ENCODE data around the gene CLEC11A. TPM values are rescaled to one million over a fixed set of nuclear protein-coding genes. Genes with fewer than 3 reads are reported as not detected.

Gene CLEC11A
- total and polyA plus RNA-seq, 2 of the 8 experiments (the other 6 are each of a cell fraction or from before 2014, with no cell fraction given): 4.3 to 17.4 TPM

DNA sequence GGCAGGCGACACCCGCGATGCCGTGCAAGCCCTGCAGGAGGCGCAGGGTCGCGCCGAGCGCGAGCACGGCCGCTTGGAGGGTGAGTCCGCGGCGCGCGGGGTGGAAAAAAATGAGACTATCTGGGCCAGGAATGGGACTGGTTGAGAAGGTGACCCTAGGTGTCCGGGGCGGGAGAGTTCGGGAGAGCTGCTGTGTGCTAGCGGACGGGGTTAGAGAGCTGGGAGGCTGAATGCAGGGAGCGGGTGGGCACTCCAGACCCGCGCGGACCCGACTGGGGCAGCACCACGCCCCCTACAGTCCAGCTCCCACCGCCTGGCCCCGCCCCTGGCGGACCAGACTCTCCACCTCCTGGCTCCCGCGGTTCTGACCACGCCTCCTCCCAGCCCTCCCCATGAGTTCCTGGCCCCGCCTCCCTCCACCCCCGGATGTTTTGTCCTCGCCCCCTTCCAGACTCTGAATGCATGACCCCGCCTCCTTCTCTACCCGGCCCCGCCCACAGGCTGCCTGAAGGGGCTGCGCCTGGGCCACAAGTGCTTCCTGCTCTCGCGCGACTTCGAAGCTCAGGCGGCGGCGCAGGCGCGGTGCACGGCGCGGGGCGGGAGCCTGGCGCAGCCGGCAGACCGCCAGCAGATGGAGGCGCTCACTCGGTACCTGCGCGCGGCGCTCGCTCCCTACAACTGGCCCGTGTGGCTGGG, 1.5 kb downstream of the CLEC11A start (continued):
- TF ChIP-seq, protein P1, sequence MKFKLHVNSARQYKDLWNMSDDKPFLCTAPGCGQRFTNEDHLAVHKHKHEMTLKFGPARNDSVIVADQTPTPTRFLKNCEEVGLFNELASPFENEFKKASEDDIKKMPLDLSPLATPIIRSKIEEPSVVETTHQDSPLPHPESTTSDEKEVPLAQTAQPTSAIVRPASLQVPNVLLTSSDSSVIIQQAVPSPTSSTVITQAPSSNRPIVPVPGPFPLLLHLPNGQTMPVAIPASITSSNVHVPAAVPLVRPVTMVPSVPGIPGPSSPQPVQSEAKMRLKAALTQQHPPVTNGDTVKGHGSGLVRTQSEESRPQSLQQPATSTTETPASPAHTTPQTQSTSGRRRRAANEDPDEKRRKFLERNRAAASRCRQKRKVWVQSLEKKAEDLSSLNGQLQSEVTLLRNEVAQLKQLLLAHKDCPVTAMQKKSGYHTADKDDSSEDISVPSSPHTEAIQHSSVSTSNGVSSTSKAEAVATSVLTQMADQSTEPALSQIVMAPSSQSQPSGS (IDR thresholded peaks at IDR 0.05; ENCODE audit: low read length): no peak
- TF ChIP-seq GABPA (IDR thresholded peaks at IDR 0.05; ENCODE audit: borderline replicate concordance, insufficient read depth, low read length) (no peak), BRCA1 (IDR thresholded peaks at IDR 0.05; ENCODE audit: low read depth, low read length) (peak; percentile 79), SIN3A (conservative IDR thresholded peaks at IDR 0.05 in 1 of 2, IDR thresholded peaks at IDR 0.05 in 1 of 2; ENCODE audit: low read depth in 1 of 2, low read length in 2 of 2) (no peak), SRF (IDR thresholded peaks at IDR 0.05; ENCODE audit: low read depth, low read length) (no peak), PHF8 (conservative IDR thresholded peaks at IDR 0.05; ENCODE audit: low read depth, low read length) (peak; percentile 1; the same call in 1 of the 2 replicates), MAFK (IDR thresholded peaks at IDR 0.05; ENCODE audit: low read depth, low read length) (no peak), FOSL1 (IDR thresholded peaks at IDR 0.05; ENCODE audit: insufficient read depth, low read depth, low read length) (no peak), KDM1A (IDR thresholded peaks at IDR 0.05; ENCODE audit: borderline replicate concordance, low read length) (0 out of 2 replicates have a peak, but pooled peaks have one; percentile 9), SP1 (IDR thresholded peaks at IDR 0.05; ENCODE audit: low read depth, low read length) (0 out of 2 replicates have a peak, but pooled peaks have one; percentile 39), CHD2 (IDR thresholded peaks at IDR 0.05; ENCODE audit: low read length) (peak; percentile 95), BACH1 (IDR thresholded peaks at IDR 0.05; ENCODE audit: low read length) (peak; percentile 84), SP2 (IDR thresholded peaks at IDR 0.05; ENCODE audit: low read length) (no peak), RXRA (IDR thresholded peaks at IDR 0.05; ENCODE audit: insufficient read depth, low read depth, low read length) (no peak), SP4 (IDR thresholded peaks at IDR 0.05; ENCODE audit: low read length) (no peak), POLR2A (IDR thresholded peaks at IDR 0.05; ENCODE audit: control extremely low read depth in 1 of 2, low read depth in 2 of 2, low read length in 2 of 2) (peak in 1 of 2 experiments; percentile 93; a peak in 2 of 3 replicates), KDM5A (IDR thresholded peaks at IDR 0.05; ENCODE audit: low read length) (no peak), TEAD4 (IDR thresholded peaks at IDR 0.05; ENCODE audit: low read depth, low read length) (no peak), CBX8 (IDR thresholded peaks at IDR 0.05; ENCODE audit: borderline replicate concordance, low read depth, low read length) (no peak), POLR2AphosphoS5 (IDR thresholded peaks at IDR 0.05; ENCODE audit: low read depth, low read length) (peak; percentile 94), TCF12 (IDR thresholded peaks at IDR 0.05; ENCODE audit: low read depth, low read length) (no peak)
- TF ChIP-seq, protein P2, sequence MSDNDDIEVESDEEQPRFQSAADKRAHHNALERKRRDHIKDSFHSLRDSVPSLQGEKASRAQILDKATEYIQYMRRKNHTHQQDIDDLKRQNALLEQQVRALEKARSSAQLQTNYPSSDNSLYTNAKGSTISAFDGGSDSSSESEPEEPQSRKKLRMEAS (IDR thresholded peaks at IDR 0.05): no peak
- TF ChIP-seq, protein P3, sequence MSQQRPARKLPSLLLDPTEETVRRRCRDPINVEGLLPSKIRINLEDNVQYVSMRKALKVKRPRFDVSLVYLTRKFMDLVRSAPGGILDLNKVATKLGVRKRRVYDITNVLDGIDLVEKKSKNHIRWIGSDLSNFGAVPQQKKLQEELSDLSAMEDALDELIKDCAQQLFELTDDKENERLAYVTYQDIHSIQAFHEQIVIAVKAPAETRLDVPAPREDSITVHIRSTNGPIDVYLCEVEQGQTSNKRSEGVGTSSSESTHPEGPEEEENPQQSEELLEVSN (IDR thresholded peaks at IDR 0.05): peak; percentile 87
